GM19468 (cell line): ENCODE measurements around the gene IRF9.

Source experiments
- ATAC-seq: cut with Tn5 transposase; IDR thresholded peaks from one replicate; pipeline ENCODE4 v1.9.1; 2021; ENCODE audit warnings: mild to moderate bottlenecking, moderate library complexity, moderate number of reproducible peaks; ENCODE audit not compliant: unreplicated experiment; ENCODE audit errors: extremely low read depth

The IRF9 gene

DNA sequence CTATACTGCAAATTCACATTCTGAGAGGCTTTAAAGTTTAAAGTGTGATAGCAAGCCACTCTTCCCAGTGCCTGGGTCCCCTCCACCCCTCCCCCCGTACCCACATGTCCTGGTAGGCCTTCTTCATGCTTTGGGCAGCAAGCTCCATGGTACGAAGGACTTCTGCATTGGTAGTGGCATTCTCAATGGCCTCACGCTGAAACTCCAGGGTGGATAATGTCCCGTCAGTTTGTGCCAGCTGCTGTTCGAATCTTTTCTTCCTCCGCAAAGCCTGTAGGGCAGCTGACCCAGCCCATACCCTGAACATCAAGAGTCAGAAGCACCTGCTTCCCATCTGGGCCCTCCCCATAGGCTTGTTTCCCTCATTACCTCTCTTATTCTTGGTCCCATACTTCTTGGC is 50.2 kb downstream of the IRF9 start:
- ATAC-seq: no peak

DNA sequence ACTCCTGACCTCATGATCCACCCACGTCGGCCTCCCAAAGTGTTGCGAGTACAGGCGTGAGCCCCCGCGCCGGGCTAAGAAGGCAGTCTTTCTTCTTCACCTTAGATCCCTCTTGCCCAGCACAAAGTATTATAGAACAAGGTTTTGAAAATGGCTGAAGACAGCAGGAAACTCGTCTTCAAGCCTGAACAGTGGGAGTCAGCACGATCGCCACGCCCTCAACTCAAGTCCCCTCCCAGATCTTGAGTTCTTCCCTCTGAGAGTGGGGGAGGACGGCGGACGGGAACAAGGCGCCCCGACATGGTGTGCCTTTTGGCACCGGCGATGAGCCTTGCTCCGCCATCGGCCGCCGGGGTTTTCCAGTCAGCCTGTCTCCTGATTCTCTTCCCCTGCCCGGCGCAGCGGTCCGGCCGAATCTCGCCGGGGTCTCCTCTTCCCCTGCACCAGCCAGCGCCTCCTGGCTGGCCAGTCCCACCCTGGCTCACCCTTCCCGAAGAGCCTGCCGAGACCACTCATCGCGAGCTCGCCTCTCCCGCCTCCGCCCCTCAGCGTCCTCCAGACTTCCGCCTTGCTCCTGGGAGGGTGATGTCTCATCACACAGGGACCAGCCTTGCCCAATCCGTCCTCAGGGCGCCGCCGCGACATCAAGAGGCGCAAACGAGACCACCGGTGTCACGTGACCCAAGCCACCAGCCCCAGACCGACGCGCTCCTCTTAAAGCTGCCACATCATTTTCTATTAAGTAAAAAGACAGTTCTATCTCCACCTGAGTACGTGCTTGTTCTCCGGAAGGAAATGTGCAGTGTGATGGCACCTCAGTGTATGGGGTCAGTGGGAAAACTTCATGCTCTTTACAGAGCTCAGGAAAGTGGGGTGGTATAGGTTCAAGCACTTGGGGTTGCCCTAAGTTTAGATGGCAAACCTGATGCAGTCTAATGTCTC is 52.1 kb downstream of the IRF9 start, which contains the start of gene CHMP4A:
TSS of gene CHMP4A (minus strand) at position 565 of the 942 bp plus-strand sequence. CDS start at position 516, 49 bp downstream.
- peak; percentile 70 for ATAC-seq

DNA sequence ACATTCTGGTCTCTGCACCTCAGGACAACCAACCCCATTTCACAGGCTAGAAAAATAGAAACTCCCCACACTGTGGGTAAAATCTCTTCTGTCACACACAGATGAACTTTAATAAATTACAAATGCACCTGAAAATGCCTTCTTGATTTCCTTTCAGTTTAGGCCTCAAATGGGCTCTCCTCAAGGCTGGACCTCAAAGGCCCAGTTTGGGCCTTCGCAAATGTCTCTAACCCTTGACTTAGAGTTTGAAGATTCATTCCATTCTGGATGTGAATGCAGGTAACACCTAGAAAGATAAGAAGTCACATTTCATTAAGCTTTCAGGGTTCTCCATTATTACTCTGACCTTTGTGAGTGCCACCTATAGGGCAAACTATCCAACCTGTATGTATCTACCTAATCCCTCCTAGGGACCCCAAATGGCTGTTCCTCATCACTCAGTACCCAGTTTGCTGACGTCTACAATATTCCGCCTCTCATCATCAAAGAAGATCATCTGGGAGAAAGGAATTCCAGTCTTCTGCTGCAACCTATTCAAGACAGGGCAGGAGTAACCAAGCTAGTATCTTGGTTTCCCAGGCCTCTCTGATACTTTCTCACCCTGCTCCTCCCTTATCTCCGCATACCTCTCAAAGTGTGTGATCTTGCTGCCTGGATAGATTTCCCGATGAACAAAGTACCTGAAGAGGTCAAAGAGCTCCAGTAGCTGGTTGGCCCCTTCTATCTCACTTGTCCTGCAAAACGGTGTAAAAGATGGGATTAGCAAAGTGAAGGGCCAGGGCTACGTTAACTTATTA is 53.0 kb downstream of the IRF9 start:
- ATAC-seq: no peak

DNA sequence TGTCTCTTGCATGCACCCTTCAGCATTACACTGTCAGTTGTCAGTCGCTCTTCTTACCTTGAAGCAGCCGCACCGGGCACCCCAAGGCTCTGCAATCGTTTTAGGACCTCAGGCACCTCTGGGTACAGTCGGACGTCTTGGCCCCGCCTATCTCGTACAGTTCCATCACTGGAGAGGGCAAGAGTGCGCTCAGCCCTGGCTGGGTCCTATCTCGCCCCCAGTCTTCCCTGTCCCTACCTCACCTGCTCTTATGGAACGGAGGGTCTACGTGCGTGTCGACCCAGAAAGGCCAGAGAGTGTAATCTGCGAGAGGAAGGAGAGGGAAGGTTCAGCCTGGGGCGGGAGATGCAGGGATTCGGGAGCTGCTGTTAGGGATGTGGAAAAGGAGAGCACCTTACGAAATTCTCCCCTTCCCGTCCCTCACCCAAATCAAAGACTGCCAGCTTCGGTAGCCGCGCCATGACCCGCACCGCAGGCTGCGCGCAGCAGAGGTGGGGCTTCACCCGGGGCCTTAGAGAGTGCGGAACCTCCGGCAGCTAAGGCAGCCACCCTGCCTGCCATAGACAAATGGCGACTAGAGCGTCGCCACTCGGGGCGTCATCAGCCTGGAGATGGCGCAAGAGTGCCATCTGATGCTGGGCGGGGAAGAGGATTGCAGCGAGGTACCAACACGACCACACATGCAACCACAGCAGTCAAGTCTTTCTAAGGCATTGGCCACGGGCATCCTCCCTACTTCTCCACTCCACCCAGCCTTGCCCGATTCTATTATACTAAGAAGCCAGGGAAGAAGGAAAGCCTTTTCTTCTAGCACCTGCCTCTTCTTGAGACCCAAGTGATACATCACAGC is 54.7 kb downstream of the IRF9 start, which contains the start of gene MDP1:
TSS of gene MDP1 (minus strand) at position 572 of the 850 bp plus-strand sequence. CDS start at position 461, 111 bp downstream.
- ATAC-seq: peak; percentile 70
